ENCODE measurements around the gene NAA10. TPM values are rescaled to one million over a fixed set of nuclear protein-coding genes. Genes with fewer than 3 reads are reported as not detected.

NAA10 gene
- total and polyA plus RNA-seq, 2 of the 13 experiments (the other 11 are each of a cell fraction or from before 2014, with no cell fraction given), result 49.2 to 51.7 TPM

DNA sequence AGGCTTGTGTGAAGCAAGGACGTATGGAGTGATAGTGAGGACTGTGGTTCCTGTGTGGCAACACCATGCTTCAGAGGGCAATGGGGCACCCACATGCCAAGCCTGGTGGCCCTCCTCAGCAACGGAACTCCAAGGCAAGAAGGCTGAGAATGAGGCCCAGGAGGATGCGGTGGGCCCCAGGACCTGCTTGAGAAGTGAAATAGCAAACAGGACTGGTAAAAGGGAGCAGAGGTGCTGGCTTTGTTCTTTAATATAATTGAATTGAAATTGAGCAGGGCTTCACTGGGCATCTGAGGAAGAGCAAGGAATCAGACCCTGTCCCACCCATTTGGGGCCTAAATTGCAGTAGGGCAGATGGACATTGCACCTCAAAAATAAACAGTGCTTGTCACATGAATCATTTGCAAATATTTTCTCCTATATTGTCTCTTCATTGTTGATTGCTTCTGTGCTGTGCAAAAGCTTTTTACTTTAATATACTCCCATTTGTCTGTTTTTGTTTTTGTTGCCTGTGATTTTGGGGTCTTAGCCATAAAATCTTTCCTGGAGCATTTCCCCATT lies 40.0 kb upstream of the NAA10 start (continued):
- TF ChIP-seq HNF4G (IDR thresholded peaks at IDR 0.05; ENCODE audit: borderline replicate concordance, low read depth, low read length) (peak; percentile 35; the same call in 1 of the 2 replicates), HNF4G (CRISPR knock-in tag; IDR thresholded peaks at IDR 0.05; ENCODE audit: borderline replicate concordance, low read depth) (no peak), ZNF543 (CRISPR knock-in tag; IDR thresholded peaks at IDR 0.05) (peak; percentile 88), SP5 (CRISPR knock-in tag; IDR thresholded peaks at IDR 0.05; ENCODE audit: borderline replicate concordance, low read depth) (0 out of 2 replicates have a peak, but pooled peaks have one; percentile 53), FOXP1 (IDR thresholded peaks at IDR 0.05) (no peak), FOXP1 (CRISPR knock-in tag; IDR thresholded peaks at IDR 0.05) (peak; percentile 38; the same call in 1 of the 2 replicates), FOSL2 (CRISPR knock-in tag; IDR thresholded peaks at IDR 0.05) (peak; percentile 49; the same call in 1 of the 2 replicates), ZNF687 (CRISPR knock-in tag; IDR thresholded peaks at IDR 0.05) (peak; percentile 36), RBFOX2 (IDR thresholded peaks at IDR 0.05; ENCODE audit: low read depth, low read length) (0 out of 2 replicates have a peak, but pooled peaks have one; percentile 28), POLR2A (IDR thresholded peaks at IDR 0.05; ENCODE audit: insufficient read depth in 1 of 2, low read depth in 2 of 2, low read length in 2 of 2) (peak in 1 of 2 experiments; percentile 6; a peak in 1 of 4 replicates)
- TF ChIP-seq, protein P1, sequence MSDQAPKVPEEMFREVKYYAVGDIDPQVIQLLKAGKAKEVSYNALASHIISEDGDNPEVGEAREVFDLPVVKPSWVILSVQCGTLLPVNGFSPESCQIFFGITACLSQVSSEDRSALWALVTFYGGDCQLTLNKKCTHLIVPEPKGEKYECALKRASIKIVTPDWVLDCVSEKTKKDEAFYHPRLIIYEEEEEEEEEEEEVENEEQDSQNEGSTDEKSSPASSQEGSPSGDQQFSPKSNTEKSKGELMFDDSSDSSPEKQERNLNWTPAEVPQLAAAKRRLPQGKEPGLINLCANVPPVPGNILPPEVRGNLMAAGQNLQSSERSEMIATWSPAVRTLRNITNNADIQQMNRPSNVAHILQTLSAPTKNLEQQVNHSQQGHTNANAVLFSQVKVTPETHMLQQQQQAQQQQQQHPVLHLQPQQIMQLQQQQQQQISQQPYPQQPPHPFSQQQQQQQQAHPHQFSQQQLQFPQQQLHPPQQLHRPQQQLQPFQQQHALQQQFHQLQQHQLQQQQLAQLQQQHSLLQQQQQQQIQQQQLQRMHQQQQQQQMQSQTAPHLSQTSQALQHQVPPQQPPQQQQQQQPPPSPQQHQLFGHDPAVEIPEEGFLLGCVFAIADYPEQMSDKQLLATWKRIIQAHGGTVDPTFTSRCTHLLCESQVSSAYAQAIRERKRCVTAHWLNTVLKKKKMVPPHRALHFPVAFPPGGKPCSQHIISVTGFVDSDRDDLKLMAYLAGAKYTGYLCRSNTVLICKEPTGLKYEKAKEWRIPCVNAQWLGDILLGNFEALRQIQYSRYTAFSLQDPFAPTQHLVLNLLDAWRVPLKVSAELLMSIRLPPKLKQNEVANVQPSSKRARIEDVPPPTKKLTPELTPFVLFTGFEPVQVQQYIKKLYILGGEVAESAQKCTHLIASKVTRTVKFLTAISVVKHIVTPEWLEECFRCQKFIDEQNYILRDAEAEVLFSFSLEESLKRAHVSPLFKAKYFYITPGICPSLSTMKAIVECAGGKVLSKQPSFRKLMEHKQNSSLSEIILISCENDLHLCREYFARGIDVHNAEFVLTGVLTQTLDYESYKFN (CRISPR knock-in tag; conservative IDR thresholded peaks at IDR 0.05), result peak; percentile 68
- TF ChIP-seq, protein P2, sequence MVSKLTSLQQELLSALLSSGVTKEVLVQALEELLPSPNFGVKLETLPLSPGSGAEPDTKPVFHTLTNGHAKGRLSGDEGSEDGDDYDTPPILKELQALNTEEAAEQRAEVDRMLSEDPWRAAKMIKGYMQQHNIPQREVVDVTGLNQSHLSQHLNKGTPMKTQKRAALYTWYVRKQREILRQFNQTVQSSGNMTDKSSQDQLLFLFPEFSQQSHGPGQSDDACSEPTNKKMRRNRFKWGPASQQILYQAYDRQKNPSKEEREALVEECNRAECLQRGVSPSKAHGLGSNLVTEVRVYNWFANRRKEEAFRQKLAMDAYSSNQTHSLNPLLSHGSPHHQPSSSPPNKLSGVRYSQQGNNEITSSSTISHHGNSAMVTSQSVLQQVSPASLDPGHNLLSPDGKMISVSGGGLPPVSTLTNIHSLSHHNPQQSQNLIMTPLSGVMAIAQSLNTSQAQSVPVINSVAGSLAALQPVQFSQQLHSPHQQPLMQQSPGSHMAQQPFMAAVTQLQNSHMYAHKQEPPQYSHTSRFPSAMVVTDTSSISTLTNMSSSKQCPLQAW (CRISPR knock-in tag; IDR thresholded peaks at IDR 0.05), result no peak
- TF ChIP-seq, protein P3, sequence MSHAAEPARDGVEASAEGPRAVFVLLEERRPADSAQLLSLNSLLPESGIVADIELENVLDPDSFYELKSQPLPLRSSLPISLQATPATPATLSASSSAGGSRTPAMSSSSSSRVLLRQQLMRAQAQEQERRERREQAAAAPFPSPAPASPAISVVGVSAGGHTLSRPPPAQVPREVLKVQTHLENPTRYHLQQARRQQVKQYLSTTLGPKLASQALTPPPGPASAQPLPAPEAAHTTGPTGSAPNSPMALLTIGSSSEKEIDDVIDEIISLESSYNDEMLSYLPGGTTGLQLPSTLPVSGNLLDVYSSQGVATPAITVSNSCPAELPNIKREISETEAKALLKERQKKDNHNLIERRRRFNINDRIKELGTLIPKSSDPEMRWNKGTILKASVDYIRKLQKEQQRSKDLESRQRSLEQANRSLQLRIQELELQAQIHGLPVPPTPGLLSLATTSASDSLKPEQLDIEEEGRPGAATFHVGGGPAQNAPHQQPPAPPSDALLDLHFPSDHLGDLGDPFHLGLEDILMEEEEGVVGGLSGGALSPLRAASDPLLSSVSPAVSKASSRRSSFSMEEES (CRISPR knock-in tag; IDR thresholded peaks at IDR 0.05), result peak; percentile 70; the same call in 1 of the 2 replicates
